ENCODE data around the gene ABCB7.
"Not testable (repeated sequence)": the region's sequence is repeated elsewhere in the genome, so short reads cannot be mapped to it uniquely, and the experiment has no call there.

The ABCB7 gene

GRCh38 chrX:75155827-75156525, at the start of gene ABCB7:
TSS of gene ABCB7 (minus strand) at chrX:75156283. CDS start at chrX:75156272, 11 bp downstream.
- peak; percentile 54 for DNase-seq (ENCODE audit: low read depth)

GRCh38 chrX:75188415-75189206, 32.5 kb upstream of the ABCB7 start:
- DNase-seq (ENCODE audit: low read depth) = not testable (repeated sequence)

DNA sequence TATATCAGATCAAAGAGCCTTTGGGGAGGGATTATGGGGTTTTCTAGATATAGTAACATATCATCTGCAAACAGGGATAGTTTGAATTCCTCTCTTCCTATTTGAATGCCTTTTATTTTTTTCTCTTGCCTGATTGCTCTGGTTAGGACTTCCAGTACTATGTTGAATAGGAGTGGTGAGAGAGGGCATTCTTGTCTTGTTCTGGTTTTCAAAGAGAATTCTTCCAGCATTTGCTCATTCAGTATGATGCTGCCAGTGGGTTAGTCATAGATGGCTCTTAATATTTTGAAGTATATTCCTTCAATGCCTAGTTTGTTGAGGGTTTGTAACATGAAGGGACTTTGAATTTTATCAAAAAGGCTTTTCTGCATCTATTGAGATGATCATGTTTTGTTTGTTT, 25.6 kb upstream of the ABCB7 start:
- DNase-seq (ENCODE audit: low read depth) = no peak

- not testable (repeated sequence) for DNase-seq (ENCODE audit: low read depth)
These were observed 23.6 kb upstream of the ABCB7 start for GRCh38 chrX:75179536-75180293.

GRCh38 chrX:75172257-75172890, 16.3 kb upstream of the ABCB7 start:
- not testable (repeated sequence) for DNase-seq (ENCODE audit: low read depth)

GRCh38 chrX:75158054-75158453, 2.0 kb upstream of the ABCB7 start:
- no peak for DNase-seq (ENCODE audit: low read depth)

DNA sequence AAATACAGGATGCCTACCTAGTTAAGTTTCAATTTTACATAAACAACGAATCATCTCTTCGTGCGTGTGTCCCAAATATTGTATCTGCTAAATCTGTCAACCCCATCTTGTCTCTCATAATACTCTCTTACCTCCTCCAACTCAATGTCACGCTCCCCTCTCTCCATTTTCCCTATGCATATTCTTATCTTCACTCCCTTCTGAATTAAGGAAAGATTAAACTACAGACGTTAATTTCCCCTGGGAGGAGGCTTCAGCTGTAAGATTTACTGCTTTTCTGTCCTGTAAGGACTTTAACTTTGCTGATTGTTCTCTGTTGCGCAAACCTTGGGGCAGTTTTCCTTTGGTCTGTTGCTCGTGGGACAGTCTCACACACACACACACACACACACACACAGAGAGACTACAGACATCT, 455 bp upstream of the ABCB7 start:
- no peak for DNase-seq (ENCODE audit: low read depth)

DNA sequence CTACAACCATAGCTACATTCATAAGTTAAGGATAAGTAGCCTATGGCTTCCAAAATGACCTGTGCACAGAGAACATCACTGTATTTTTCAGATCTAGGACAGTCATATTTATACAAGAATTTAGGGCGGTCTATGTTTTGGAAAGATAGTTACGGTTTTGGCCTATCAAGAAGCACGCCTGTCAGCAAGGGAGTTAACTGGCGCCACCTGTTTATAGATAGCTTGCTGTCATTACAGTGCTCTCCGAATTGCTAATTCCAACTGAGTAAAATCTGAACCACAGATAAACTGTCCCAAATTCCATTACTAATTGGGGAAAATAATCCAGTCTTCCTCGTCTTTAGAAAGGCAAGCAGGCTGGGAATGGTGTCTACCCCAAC, 646 bp downstream of the ABCB7 start:
- DNase-seq (ENCODE audit: low read depth) = no peak

DNA sequence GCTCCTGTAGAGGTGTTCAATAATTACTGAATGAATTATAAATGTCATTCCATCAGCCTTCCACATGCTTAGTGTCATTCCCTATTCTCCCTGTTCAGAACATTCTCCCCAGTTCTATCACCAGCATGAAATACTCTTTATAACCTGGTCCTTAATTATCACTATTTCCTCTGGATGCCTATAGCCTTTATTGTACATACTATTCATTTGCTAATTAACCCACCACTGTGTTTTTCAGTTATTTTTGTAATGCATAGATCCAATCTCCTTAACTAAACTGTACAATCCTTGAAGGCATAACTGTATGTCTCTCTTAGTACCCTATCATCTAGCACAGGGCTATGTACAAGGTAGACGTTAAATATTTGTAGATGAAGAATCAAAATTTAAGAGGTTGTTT, 1.2 kb downstream of the ABCB7 start:
- DNase-seq (ENCODE audit: low read depth) = no peak

DNA sequence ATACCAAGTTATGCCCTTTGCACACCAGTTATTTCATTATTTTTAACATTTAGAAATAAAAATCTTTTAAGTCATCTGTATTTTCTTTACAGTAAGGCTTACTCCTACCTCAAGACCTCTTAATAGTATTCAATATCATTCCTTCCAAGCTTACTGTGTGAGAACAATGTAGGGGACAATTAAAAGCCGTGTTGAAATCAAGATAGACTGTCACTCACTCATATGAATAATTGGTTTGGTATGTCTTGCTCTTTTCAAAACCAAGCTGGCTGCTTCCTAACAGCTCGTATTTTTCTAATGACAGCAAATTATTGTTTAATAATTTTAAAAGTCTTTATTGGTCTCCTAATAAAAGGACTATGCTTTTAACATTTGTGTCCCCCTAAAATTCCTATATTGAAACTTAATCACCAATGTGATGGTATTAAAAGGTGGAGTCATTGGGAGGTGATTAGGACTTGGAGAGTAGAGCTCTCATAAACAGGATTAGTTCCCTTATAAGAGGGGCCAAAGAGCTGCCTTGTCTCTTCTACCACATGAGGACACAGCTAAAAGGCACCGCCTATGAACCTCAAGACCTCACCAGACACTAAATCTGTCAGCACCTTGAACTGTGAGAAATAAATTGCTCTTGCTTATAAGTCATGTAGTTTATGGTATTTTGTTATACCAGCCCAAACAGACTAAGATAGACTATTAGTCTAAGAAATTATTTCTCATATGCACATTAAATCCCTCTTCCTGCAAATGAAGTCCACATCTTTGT, 4.1 kb downstream of the ABCB7 start:
- DNase-seq (ENCODE audit: low read depth) = no peak

DNA sequence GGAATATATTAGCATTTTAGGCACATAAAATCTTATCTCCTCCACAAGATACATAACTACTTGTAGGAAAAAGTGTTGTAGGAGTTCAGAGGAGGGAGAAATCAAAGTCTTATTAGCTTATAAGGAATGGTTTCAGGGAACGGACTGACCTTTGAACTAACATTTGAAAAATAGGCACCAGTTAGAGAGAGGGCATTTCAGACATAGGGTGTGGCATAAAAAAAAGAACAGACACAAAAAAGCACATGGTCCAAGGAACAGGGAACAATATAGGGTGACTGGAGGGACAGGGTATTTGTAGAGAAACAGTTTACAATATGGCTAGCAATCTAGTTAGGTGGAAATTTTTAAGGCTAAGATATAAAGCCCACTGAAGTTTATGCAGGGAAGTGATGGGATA, 6.4 kb downstream of the ABCB7 start:
- no peak for DNase-seq (ENCODE audit: low read depth)

DNA sequence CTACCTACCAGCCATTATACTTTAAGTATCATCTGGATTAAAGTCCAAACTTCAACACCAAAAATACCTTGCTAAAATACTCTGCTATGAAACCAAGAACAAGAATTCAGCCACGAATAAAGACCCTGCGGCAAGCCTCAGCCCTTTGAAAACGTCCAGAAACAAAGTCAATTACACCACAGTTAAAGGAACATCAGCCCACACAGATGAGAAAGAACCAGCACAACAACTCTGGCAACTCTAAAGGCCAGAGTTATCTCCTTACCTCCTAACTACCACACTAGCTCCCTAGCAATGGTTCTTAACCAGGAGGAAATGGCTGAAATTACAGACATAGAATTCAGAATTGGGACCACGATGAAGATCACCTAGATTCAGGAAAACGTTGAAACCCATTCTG, 23.4 kb downstream of the ABCB7 start:
- DNase-seq (ENCODE audit: low read depth) = no peak

DNA sequence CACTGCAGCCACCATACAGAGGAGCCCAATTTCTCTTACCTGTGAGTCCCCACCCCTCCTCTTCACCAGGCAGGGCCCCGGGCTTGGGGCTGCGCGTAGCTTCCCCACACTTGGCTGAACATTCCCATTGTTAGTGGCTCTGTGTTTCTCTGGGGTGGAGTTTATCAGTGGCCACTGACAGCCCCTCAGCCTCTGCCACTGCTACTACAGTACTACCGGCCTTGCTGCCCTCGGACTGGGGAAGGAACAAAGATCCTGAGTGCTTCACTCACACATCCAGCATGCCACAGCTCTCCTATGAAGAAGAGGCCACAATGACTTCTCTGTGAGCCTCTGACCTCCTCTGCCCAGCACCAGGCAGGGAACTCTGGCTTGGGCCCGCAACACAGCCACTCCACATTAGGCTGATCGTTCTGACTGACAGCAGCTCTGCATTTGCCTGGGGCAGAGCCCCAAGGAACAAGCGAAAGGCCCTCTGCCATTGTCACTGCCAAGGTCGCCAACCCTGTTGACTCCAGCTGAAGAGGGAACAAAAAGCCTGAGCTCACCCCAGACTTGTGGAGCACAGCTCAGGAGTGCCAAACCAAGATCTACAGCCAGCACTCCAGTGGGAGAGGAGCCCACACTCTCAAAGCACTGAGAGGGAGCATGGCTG, 24.0 kb downstream of the ABCB7 start:
- DNase-seq (ENCODE audit: low read depth) = no peak

GRCh38 chrX:75129069-75129468, 27.0 kb downstream of the ABCB7 start:
- not testable (repeated sequence) for DNase-seq (ENCODE audit: low read depth)

GRCh38 chrX:75118296-75118695, 37.8 kb downstream of the ABCB7 start:
- no peak for DNase-seq (ENCODE audit: low read depth)

- no peak for DNase-seq (ENCODE audit: low read depth)
These were observed 40.2 kb downstream of the ABCB7 start for GRCh38 chrX:75115707-75116413.

- no peak for DNase-seq (ENCODE audit: low read depth)
These were observed 41.4 kb downstream of the ABCB7 start for GRCh38 chrX:75114638-75115037.

GRCh38 chrX:75113664-75114063, 42.4 kb downstream of the ABCB7 start:
- no peak for DNase-seq (ENCODE audit: low read depth)

GRCh38 chrX:75107863-75108509, 48.1 kb downstream of the ABCB7 start:
- DNase-seq (ENCODE audit: low read depth) = no peak

- DNase-seq (ENCODE audit: low read depth) = no peak
These were observed 49.3 kb downstream of the ABCB7 start for GRCh38 chrX:75106772-75107171.
